GM19099 (cell line): ENCODE measurements around the gene AHNAK2.

Experiments used
- POLR2A ChIP-seq: IDR thresholded peaks from 3 replicates; pipeline ENCODE4 v1.6.1; 2011; ENCODE audit warnings: low read depth; ENCODE audit not compliant: insufficient read length; ENCODE audit errors: extremely low read depth

Gene AHNAK2

GRCh38 chr14:104964546-104964945, 13.6 kb downstream of the AHNAK2 start:
- no peak for TF ChIP-seq POLR2A

- no peak for TF ChIP-seq POLR2A
Observed at GRCh38 chr14:104957146-104958113, 20.7 kb downstream of the AHNAK2 start.

GRCh38 chr14:104956290-104956890, 21.8 kb downstream of the AHNAK2 start:
- TF ChIP-seq POLR2A = no peak

DNA sequence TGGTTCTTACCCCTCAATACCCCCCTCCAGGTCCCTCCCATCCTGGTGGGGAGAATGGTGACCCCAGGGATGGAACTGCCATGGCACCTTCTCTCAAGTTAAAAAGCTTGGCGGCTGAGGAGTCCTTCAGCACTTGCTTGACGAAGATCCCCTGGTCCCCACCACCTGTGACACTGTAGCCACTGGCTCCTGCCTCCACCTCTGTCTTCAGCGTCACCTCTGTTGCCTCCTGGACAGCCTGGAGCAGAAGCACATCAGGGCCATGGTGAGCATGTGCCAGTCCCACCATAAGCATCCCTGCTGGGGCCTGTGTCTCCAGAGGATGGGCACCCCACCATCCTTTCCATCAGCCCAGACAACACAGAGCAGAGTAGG, 22.8 kb downstream of the AHNAK2 start:
- TF ChIP-seq POLR2A = no peak

- TF ChIP-seq POLR2A = no peak
Observed at GRCh38 chr14:104954746-104955395, 23.3 kb downstream of the AHNAK2 start.

DNA sequence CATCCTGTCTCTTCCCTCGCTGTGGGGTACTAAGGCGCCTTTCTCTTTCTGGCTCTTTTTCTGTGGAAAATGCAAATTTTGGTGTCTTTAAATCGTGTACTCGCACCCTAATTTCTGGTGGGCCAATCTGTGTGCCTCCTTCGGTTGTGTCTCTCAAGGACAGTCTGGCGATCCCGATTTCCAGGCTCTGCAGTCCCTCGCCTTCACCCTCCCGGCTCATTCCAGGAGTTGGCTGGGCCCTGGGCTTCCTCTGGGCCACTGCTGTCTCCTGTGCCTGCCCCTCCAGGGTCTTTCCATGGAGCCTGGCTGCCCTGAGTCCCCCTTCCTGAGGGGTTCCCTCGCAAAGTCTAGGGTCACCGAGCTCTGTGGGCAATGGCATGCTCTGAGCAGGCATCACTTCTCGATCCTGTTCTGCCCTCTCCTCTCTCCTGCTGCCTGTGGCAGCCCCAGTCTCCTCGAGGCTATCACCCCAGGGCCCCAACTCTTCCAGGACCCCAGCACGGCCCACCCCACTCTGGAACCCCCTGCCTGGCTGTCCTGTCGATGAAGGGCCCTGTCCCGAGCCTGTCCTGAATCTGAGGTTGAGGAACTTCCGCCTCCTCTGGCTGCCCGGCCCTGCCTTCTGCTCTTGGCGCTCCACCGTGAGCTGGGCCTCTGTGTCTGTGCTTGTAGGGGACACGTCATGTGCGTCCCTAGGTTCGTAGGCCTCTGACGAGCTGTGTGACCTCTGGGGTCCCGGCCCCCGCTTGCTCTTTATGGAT, 24.1 kb downstream of the AHNAK2 start:
- no peak for TF ChIP-seq POLR2A

DNA sequence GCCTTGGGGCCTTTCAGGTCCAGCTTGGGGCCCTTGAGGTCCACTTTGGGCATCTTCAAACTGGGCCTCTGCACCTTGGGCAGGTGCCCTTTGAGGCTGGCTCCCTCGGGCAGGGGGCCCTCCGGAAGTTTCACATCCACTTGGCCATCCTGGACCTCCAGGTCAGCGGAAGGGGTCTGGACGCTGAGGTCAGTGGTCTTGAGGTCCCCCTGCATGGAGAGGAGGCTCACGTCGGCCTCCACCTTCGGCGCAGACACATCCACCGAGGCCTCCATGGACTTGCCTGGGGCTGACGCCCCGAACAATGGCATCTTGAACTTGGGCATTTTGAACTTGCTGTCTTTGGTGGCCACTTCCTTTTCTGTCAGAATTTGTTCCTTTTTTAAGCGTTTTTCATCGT, 25.1 kb downstream of the AHNAK2 start:
- no peak for TF ChIP-seq POLR2A

GRCh38 chr14:104950021-104950420, 28.2 kb downstream of the AHNAK2 start:
- no peak for TF ChIP-seq POLR2A

- no peak for TF ChIP-seq POLR2A
Observed at GRCh38 chr14:104948736-104949031, 29.5 kb downstream of the AHNAK2 start.

DNA sequence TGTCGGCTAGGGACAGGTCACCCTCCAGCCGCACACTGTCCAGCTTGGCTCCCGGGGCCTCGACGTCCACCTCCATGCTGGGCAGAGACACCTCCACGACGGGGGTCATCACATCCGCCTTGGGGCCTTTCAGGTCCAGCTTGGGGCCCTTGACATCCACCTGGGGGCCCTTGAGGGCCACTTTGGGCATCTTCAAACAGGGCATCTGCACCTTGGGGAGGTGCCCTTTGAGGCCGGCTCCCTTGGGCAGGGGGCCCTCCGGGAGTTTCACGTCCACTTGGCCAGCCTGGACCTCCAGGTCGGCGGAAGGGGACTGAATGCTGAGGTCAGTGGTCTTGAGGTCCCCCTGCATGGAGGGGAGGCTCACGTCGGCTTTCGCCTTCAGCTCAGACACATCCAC, 35.6 kb downstream of the AHNAK2 start:
- TF ChIP-seq POLR2A = no peak

DNA sequence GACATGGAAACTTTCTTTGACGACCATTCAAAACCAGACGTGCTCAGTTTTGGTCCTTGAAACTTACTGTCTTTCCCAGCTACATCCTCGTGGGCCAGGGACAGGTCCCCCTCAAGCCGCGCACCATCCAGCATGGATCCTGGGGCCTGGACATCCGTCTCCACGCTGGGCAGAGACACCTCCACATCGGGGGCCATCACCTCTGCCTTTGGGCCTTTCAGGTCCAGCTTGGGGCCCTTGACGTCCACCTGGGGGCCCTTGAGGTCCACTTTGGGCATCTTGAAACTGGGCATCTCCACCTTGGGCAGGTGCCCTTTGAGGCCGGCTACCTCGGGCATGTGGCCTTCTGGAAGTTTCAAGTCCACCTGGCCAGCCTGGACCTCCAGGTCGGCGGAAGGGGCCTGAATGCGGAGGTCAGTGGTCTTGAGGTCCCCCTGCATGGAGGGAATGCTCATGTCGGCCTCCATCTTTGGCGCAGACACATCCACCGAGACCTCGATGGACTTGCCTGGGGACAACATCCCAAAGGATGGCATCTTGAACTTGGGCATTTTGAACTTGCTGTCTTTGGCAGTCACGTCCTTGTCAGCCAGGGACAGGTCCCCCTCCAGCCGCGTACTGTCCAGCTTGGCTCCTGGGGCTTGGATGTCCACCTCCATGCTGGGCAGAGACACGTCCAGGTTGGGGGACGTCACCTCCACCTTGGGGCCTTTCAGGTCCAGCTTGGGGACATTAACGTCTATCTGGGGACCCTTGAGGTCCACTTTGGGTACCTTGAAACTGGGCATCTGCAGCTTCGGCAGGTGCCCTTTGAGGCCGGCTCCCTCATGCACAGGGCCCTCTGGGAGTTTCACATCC, 36.4 kb downstream of the AHNAK2 start:
- no peak for TF ChIP-seq POLR2A

DNA sequence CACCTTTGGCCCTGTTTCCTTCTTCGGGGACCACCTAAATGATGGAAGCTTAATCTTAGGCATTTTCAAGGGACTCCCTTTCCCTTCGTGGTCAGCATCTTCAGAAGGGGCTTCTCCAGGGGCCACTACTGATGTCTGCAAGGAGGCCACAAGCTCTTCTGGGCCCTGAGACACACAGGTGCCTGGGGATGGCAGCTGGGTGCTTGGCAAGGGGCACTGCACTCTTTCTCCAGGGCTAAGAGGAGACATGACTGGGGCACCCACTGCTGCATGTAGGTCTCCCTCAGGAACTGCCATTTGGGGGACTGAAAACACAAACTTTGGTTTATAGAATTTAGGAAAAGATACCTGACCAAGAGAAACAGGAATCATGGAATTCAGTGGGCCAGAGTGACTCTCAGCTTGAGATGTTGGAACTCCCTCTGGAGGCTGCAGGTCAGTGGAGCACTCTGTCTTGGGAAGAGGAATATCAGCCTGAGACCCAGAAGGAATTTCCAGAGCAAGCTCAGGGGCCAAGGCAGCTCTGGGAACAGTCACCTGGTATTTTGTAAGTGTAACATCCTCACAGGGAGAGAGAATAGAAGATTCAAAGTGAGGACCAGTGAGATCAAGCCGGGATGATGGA, 37.5 kb downstream of the AHNAK2 start:
- no peak for TF ChIP-seq POLR2A

DNA sequence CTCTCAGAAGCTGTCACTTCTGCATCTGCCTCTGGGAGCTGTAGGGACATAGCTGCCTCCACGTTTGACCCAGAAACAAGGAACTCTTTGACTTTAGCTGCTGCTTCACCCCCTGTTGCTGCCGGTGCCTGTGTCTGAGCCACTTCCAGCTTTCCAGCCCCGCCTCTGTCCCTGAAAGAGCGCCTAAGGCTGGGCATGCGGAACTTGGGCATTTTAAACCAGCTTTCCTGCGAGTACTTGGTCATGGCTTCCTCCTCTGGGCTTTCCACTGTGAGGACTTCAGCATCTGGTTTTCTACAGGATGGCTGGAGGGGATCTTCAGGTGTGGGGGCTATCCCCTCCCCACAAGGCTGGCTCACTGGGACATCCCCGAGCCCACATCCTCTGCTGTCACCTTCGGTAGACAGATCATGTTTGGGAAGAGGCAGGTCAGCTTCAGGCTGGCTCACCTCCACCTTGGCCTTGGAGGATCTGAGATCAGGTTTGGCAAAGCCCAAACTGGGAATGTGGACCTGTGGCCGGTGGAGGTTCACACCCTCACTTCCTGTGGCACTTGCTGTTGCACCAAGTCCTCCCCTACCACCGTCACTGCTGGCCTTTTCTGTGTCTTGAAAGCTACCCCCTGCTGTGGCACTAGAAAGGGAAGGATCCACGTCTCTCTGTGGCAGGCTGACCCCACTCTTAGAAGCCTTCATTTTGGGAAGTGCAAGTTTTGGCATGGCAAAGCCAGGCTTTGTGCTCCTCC, 38.3 kb downstream of the AHNAK2 start:
- TF ChIP-seq POLR2A = no peak
